ENCODE data around the gene NRIP1. TPM values are rescaled to one million over a fixed set of nuclear protein-coding genes. Genes with fewer than 3 reads are reported as not detected.

NRIP1 gene
- total and polyA plus RNA-seq, 2 of the 13 experiments (the other 11 are each of a cell fraction or from before 2014, with no cell fraction given): 21.0 to 69.0 TPM

- TF ChIP-seq ASH2L (IDR thresholded peaks at IDR 0.05; ENCODE audit: insufficient read length, low read depth, low read length) (no peak), ZNF280B (CRISPR knock-in tag; IDR thresholded peaks at IDR 0.05; ENCODE audit: borderline replicate concordance) (no peak), XRCC5 (optimal IDR thresholded peaks at IDR 0.05; ENCODE audit: low read length) (no peak), LRRFIP1 (CRISPR knock-in tag; conservative IDR thresholded peaks at IDR 0.05) (no peak), RBM22 (optimal IDR thresholded peaks at IDR 0.05; ENCODE audit: low read length) (peak; percentile 87), ZFYVE20 (CRISPR knock-in tag; IDR thresholded peaks at IDR 0.05; ENCODE audit: borderline replicate concordance, low read depth) (no peak), MATR3 (CRISPR knock-in tag; IDR thresholded peaks at IDR 0.05) (no peak), RXRA (CRISPR knock-in tag; IDR thresholded peaks at IDR 0.05) (no peak), PAXIP1 (CRISPR knock-in tag; conservative IDR thresholded peaks at IDR 0.05) (peak; percentile 41; the same call in 1 of the 2 replicates), ZUFSP (CRISPR knock-in tag; IDR thresholded peaks at IDR 0.05; ENCODE audit: borderline replicate concordance) (no peak), ZBTB26 (CRISPR knock-in tag; IDR thresholded peaks at IDR 0.05; ENCODE audit: borderline replicate concordance) (no peak)
Measured at GRCh38 chr21:15058854-15059263, 5.9 kb downstream of the NRIP1 start (continued).

Measured in HepG2 (cell line).